Hindlimb muscle (tissue), 1 donor: Measurements from ENCODE around the gene IFNK. TPM values are rescaled to one million over a fixed set of nuclear protein-coding genes. Genes with fewer than 3 reads are reported as not detected.
"Not testable (repeated sequence)": the region's sequence is repeated elsewhere in the genome, so short reads cannot be mapped to it uniquely, and the experiment has no call there.

Experiments
- DNase-seq: peaks from one replicate; pipeline ENCODE4 v3.0.0-alpha.2; 2013
- polyA plus RNA-seq: library from polyadenylated mRNA; unstranded; fragments of 120-200 nt; gene quantifications from one replicate; pipeline ENCODE4 v1.2.1, GENCODE V29; 2013; ENCODE audit not compliant: insufficient read length

Gene IFNK, protein sequence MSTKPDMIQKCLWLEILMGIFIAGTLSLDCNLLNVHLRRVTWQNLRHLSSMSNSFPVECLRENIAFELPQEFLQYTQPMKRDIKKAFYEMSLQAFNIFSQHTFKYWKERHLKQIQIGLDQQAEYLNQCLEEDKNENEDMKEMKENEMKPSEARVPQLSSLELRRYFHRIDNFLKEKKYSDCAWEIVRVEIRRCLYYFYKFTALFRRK
- not detected for polyA plus RNA-seq

DNA sequence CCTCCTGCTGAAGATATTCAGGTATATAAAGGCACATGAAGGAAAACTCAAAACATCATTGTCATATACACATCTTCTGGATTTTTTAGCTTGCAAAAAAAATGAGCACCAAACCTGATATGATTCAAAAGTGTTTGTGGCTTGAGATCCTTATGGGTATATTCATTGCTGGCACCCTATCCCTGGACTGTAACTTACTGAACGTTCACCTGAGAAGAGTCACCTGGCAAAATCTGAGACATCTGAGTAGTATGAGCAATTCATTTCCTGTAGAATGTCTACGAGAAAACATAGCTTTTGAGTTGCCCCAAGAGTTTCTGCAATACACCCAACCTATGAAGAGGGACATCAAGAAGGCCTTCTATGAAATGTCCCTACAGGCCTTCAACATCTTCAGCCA is at the start of gene IFNK:
Gene IFNK, plus strand, starts transcription at position 55 of the 400 bp plus-strand sequence. Its CDS starts 47 bp downstream, at position 102.
- no peak for DNase-seq

DNA sequence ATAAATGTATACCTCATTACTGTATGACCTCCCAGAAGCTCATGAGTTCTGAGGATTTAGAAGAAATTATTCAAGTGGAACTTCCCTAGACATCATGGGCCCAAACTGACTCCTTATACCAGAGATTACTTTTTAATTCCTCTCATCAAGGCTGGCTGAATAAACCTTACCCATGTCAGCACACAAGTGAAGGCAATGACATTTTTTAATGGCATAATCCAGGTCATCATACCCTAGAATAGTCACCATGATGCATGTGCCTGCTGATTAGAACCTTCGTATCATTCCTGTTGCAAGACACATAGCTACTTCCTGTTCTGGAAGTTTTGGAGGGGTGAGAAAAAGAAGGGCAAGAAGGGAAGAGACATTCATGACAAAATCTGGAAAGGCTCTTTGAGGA is 49.8 kb upstream of the IFNK start:
- DNase-seq, result no peak

DNA sequence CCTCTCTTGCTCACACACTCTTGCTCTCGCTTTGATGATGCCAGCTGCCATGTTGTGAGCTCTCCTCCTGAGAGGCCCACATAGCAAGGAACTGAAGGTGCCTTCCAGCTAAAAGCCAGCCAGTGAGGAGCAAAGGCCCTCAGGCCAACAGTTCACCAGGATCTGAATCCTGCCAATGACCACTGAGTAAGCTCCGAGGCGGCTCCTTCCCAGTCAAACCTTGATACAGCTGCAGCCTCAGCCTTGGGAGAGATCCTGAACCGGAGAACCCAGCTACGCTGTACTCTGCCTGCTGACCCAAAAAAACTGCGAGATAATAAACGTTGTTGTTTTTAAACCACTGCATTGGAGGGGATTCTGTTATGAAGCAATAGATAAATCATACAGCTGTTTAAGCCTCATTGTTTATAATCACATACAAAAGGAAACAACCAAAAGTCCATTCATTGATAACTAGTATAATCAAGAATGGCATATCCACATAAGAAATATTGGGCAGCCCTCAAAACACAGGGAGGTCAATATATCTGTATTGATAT is 49.0 kb upstream of the IFNK start:
- no peak for DNase-seq

DNA sequence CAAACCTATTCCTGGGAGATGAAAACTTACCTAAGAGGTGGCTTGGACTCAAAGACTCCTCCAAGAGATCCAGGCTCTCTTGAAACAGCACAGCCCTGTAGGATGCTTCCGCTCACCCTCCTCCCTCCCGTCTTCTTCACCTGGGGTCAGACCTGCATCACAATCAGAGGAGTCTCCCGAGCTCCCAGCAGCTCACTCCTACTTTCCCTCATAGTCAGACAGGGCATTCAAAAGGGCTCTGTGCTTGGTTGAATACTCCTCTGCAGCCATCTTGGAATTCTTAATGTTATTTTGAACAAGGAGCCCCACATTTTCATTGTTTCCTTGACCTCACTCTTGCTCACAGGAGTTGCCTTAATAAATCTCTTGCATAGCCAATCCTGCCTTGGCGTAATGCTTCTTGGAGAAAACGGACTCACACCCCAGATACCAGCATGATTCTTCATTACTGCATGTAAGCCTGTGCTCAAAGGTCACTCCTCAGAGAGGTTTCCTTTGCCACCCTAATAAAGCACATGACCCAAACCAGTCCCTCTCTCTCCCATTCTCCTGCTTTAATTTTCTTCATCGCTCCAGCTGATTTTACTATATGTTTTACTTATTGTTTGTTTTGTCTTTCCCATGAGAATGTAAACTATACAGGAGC is 47.1 kb upstream of the IFNK start:
- DNase-seq, result no peak

DNA sequence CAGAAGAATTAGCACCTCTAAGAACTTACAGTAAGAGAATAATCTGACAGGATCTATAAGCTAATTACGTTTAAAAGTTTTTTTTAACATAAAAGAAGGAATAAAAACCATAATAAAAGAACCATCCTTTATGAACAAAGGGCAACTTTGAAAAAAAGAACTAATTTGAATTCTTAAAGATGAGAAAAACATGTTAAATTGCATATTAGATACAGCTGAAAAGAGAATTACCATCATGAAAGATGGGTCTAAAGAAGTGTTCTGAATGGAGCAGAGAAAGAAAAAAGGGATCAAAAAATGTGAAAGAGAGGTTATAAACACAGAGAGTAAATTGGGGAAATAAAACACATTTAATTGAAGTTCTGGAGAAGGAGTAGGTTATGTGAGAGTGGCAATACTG is 45.8 kb upstream of the IFNK start:
- DNase-seq, result no peak

DNA sequence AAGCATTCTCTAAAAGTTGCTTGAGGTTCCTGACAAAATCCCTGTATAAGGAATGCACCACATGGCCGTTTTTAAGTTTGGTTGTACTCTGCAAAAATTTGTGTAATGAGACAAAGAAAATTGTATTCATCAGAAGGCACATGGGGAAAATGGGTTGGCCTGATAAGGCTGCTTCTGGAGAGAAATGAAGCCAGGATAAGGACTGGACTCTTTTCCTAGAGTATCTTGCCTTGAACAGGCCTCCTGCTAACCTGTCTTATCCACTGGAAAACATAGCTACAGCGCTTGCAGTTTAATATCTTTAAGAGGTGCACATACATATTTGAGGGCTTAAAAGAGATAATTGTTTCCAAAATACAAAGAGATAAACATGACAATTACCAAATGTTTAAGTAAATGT is 41.4 kb upstream of the IFNK start:
- DNase-seq, result no peak

DNA sequence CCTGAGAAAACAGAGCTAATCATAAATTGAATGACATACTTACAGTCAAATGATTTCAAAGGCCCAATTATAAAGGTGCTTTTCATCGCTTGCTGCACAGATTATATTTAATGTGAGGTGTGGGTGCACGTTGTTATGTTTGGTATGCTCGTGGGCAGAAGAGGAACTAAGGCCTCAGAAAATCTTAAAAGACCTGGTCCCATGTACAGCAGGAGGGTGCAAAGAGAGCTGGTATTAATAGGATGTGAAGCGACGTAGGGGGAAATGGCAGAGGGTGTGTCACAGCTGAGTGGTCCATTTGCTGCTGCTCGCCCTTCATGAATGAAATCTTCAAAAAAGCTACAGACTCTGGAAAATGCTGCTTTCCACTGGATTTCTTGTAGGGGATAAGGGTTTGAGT is 40.5 kb upstream of the IFNK start:
- no peak for DNase-seq

DNA sequence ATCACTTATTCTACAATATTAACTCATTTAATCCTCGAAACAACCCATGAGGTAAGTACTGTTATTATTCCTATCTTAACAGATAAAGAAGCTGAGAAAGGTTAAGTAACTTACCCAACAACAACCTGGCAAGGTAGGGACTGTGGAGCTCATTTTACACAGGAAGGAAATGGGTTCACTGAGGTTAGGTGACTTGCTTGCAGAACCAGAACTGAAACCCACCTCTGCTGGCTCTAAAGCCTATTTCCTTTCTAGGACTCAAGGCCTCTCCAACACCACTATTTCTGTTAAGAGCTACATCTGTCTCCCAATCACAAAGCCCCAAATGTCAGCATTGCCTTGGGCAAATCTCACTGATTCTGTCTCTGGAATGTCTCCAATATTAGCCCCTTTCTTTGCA is 38.9 kb upstream of the IFNK start:
- no peak for DNase-seq

DNA sequence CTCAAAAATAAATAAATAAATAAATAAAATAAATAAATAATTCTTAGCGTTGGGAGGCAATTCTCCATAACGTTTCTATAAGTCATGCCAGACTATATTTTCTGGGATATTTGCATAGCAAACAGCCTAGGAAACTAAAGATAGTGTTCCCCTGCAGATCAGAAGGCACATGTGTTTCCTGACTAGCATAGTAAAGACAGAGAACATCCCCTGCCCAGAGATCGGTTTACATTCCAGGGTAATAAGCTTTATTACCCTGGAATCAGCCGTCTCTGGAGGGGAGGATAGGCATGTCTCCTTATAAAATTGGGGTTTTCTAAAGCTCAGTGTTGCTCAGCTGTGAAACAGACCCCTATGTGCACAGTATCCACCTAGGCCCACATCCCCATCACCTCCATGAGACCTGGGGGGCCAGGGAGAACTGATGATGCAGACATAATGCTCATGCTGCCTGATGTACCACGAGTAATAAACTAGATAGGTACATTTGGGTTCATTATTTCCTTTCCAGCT is 36.9 kb upstream of the IFNK start:
- DNase-seq, result no peak

DNA sequence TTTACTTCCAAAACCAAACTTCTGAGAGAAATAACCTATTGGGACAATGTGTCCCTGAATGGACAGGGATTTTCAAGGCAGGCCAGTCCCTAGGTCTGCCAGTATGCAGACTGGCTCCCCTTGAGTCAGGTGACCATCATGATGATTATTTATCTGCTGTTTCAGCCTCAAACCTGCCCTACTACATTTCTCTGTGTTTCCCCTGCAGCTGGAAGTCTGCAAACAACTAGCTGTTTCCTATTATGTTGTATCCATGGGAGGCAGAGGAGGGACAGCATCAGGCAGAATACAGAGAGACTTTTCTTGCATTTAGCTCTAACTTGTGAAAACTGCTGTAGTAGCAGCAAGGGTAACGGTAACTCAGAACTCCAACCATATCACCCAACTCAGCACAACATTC is 36.2 kb upstream of the IFNK start:
- DNase-seq, result no peak

DNA sequence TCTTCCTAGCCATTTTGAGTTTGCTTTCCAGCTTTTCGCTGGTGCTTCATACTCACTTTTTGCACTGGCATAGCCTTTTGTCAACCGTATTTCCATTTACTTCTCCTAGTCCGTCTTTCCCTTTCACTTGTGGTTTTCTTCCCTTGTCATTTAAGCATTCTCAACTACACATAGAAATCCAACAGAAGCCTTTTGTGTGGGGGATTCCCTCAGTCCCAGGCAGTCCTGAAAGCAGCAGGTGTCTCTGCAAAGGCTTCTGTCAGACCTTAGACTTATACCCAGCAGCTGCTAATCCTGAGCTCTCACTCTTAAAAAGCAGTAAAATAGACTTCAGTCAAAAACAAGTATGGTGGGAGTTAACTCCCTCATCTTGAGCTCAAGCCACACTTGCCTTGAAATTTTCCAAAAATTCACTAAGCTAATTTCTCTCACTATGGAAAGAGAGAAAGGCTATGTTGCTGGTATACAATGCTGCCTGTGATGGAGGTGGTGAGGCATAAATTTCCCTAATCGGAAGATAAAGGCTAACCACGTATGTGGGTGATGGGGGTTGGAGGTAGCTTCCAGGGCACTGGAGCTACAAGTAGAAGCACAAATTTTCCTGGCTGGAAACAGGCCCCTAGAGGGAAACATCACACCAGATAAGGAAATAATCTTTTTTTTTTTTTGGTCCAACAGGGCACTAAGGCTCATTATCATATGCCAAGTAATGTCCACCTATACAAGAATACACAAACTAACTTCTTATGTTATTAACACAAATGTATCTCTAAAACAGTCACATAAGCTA is 34.8 kb upstream of the IFNK start:
- no peak for DNase-seq

DNA sequence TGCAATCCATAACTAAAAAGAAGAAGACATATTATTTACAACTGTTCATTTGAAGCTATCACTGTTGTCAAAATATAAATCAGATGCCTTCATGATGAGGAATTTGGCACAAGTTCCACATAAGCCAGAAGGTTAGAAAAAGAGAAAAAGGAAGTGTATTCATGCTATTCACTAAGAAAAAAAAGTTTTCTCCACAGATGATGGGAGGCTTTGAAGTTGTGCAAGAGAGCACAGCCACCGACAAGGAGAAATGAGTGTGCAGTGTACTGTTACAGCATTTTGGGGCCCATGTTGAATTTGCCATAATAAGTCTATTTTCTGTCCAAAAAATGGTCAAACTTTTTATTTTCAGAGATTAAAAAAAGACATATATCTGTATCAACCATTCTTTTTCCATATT is 32.9 kb upstream of the IFNK start:
- DNase-seq, result no peak

DNA sequence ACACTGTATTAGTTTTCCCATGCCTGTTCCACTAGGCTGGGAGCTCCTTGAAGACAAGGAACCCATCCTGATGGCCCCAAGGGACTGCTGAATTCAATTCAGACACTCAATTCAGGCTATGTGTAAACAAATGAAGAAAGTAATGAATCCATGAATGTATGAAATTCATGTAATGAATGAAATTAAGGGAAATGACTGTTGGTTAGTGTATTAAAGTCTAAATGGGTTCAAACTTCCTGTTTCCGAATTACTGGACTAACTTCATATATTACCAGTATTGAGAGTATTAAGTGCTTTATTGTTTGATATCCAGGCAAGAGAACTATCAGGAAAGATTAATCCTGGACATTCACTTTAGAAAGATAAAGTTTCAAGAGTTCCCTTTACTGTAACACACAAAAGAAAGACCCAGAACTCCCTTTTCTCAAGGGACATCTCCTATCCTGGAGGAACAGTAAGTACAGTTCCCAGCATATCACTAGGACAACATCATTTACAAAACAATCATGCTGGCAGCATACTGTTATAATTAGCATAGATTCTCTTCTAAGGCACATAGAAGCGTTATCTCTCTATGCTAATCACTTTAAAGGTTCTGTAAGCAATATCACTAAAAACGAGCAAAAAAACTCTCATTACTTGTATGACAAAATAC is 28.5 kb upstream of the IFNK start:
- DNase-seq, result no peak

DNA sequence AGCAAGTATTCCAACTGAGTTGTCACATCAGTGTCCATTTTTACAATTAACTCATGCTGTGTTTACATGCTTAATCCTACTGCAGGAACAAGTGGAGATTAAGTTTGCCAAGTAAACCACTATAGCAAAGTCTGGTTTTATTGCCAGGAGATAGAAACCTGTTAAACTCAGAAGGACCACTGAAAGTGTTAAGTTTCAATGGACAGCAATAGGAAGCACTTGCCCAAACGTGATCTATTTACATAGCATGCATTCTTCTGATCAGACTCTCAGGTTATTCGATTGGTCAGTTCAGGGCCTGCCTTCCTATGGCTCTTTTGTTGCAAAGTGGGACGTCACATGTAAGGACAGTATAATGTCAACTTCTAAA is 28.0 kb upstream of the IFNK start:
- no peak for DNase-seq

DNA sequence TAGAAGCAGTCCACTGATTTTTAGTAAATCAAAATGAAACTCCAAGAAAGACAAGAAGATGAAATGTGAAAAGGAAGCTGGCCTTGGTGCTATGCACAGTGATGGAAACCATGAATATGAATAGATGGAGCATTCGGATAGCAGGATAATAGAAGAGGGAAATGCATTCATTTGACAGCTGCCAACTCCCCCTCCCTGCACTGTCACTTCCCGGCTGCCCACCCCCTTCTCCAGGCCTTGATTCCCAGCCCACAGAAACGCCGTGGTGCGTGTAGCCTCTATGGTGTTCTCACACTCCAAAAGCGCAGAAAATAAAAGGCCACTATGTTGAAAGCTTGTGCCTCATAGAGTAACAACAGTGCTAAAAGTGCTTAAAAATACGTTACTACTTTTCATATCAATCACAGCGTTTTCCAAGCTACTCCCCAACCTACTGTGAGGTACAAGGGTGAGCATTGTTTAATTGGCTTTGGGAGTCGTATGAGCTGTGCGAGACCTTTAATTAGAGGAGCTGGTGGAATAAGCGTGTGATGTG is 26.1 kb upstream of the IFNK start:
- DNase-seq, result no peak

DNA sequence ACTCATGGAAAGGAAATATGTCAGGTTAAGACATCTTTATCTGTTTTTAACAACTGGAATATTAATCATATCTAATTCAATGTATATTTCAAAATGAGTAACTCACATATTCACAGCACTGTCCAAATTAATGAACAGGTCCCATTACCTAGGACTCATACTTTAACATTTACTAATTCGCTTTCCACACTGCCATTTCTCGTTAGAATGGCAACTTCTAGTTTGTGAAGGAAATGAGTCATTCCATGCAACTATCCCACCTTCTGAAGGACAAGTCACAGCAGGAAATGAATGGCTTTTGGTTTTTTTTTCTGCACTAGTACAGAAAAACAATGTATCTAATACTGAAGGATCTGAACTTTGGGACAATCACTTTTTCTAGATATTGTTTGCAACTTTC is 24.6 kb upstream of the IFNK start:
- DNase-seq, result no peak

DNA sequence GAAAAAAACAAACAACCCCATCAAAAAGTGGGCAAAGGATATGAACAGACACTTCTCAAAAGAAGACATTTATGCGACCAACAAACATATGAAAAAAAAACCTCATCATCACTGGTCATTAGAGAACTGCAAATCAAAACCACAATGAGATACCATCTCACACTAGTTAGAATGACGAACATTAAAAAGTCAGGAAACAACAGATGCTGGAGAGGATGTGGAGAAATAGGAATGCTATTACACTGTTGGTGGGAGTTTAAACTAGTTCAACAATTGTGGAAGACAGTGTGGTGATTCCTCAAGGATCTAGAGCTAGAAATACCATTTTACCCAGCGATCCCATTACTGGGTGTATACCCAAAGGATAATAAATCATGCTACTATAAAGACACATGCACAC is 23.2 kb upstream of the IFNK start:
- DNase-seq, result not testable (repeated sequence)

DNA sequence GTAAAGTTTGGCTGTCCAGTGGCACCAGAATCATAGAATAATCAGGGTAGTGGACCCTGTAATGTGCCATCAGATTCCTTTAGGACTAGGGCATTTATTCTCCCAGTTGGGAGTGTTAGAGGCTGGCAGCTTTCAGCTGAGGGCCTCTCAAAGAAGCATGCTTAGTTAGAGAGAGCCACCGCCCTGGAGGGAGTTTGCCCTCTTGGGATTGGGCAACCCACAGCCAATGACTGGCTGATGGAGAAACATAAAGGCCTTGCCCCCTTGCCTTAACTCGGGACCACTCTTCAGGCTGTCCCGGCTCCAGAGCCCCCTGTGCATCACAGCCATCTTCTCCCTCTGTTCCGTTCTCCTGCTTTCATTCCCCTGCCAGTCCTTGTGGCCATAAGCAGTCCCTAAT is 20.5 kb upstream of the IFNK start:
- DNase-seq, result no peak

DNA sequence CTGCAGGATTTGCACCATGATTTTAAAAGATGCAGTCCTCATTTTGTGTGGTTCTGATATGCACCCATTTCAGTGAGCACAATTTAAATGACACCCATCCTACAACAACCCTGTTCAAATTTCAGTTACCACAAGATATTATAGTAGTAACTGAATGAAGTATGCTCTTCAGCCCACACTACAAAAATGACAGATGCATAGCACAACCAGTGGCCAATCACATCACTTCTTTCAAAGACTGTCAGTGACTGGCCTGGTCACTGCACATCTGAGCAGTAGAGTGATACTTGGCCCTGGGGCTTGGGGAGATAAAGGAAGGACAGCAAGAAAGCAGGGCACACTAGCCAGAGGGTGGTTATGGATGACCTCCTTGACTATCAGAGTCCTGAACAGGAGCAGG is 19.8 kb upstream of the IFNK start:
- DNase-seq, result no peak

DNA sequence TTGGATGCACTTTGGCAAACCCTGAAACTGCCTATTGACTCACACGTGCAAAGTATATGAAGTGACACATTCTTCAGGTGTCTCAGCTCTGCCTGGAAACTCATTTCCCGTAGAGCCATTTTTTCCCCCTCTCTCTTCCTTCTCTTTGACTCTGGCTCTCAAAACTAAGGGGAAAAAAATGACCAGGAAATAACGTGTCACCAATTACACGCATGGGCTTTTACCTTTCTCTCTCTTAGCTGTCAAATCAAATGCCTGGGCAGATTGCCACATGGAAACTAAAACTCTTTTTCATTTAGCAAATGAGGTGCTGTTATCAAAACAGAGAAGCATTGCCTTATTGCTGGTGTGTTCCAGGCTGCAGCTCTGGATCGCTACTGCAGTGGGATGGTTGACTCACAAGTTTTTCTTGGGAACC is 18.3 kb upstream of the IFNK start:
- DNase-seq, result no peak

DNA sequence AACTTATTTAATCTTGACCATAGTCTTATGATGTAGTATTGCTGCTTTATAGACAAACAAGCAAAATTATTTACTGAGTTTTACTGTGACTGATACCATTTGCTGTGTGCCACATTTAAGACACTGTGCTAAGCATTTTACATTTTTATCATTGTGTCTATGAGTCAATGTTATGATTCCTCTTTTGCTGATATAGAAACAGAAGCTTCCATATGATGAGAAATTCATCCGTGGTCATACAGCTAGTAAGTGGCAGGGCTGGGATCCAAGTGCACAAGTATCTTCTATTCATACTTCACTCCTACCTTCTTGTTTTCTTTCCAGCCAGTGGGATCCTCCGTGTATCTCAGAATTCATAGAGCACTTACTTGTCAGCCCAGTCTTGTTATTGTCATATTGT is 17.1 kb upstream of the IFNK start:
- DNase-seq, result no peak

DNA sequence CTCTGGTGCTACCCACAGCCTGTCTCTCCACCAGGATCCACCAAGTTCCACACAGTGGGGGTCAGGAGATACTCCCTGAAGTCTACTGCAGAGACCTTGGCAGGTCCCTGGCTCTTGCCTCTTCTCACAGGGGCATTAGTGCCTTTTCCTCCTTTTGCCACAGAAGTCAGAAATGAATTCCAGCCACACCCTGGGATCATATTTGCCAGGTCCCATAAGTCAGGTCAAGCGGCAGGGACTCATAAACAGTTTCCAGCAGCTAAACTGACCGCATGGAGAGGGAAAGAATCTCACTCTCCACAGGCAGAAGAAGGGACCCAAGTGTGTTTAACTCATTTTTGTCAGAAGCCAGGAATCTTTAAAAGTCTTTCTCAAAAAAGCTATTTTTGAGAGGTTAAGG is 13.3 kb upstream of the IFNK start:
- DNase-seq, result no peak

DNA sequence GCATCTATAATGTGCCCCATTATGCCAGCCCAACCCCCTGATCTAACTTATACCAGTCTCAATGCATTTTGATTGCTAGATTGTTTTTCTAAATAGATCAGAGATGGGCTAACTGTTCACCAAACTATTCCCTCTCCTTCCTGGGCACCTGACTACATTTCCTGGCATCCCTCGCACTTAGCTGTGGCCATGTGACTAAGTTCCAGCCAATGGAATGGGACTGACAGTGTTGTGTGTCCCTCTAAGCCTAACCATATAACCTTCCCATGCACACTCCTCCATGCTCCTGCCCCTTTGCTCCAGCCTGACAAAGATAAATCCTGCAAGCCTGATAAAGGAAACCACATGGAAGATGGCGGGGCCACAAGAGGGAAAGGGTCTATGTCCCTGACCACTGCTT is 12.3 kb upstream of the IFNK start:
- no peak for DNase-seq
